Panc1 (cell line): ENCODE measurements around the gene MPP3. TPM values are rescaled to one million over a fixed set of nuclear protein-coding genes. Genes with fewer than 3 reads are reported as not detected.

Experiments used
- ATAC-seq: fragments of 200-7000 bp; cut with Tn5 transposase; 2 replicates; pipeline ENCODE4 v1.9.1; 2020; ENCODE audit warnings: mild to moderate bottlenecking, moderate library complexity
- BruUV-seq: library from RNA; stranded (reverse); fragments of 400-500 nt; replicated peaks from 2 replicates; lab custom pipeline; 2021; lab: Mats Ljungman, UMichigan
- CTCF ChIA-PET: fragments of 300-600 bp; sonication (Branson Sonifier 250); formaldehyde crosslinking; loops from one replicate; lab custom pipeline; 2022; ENCODE audit warnings: antibody characterized with exemption; lab: Charles Lee
- POLR2A ChIA-PET: fragments of 300-600 bp; sonication (Branson Sonifier 250); formaldehyde crosslinking; loops from one replicate; lab custom pipeline; 2022; ENCODE audit warnings: antibody characterized with exemption; lab: Charles Lee
- DNase-seq: peaks from one replicate; pipeline ENCODE4 v3.0.0-alpha.2; 2010; ENCODE audit warnings: low read depth, low spot score
- H3K27ac ChIP-seq: 2 replicates; pipeline ENCODE4 v1.5.1; 2011; ENCODE audit warnings: mild to moderate bottlenecking, low read length, inconsistent platforms
- H3K27me3 ChIP-seq: fragments of 200-500 bp; sonication (Bioruptor generic); 2 replicates; pipeline ENCODE4 v1.6.0; 2014; ENCODE audit warnings: low read length, inconsistent platforms; ENCODE audit not compliant: control insufficient read depth, insufficient read depth
- H3K36me3 ChIP-seq: fragments of 200-500 bp; sonication (Bioruptor generic); 2 replicates; pipeline ENCODE4 v1.5.1; 2014; ENCODE audit warnings: inconsistent platforms, mild to moderate bottlenecking, low read length, moderate library complexity; ENCODE audit not compliant: control insufficient read depth, insufficient read depth
- H3K4me1 ChIP-seq: 2 replicates; pipeline ENCODE4 v1.5.1; 2011; ENCODE audit warnings: inconsistent platforms, mild to moderate bottlenecking, low read length, moderate library complexity; ENCODE audit not compliant: control insufficient read depth, insufficient read depth
- H3K4me3 ChIP-seq, 2 experiments: 2 replicates each; pipeline ENCODE4 v1.5.1; 2011 to 2012; ENCODE audit warnings: low read depth in 2 of 2, low read length in 2 of 2, mild to moderate bottlenecking in 2 of 2, inconsistent platforms in 1 of 2, moderate library complexity in 1 of 2
- H3K9me3 ChIP-seq: fragments of 200-500 bp; sonication (Bioruptor generic); 2 replicates; pipeline ENCODE4 v1.5.1; 2014; ENCODE audit warnings: low read depth, mild to moderate bottlenecking, inconsistent platforms, low read length, moderate library complexity; ENCODE audit not compliant: control insufficient read depth, insufficient read depth
- POLR2AphosphoS5 ChIP-seq: IDR thresholded peaks from 2 replicates; pipeline ENCODE4 v1.6.1; 2012; ENCODE audit warnings: mild to moderate bottlenecking, low read depth, low read length, moderate library complexity
- SIN3A ChIP-seq: IDR thresholded peaks from 2 replicates; pipeline ENCODE4 v1.6.1; 2012; ENCODE audit warnings: low read depth, mild to moderate bottlenecking, low read length, moderate library complexity, borderline replicate concordance; ENCODE audit not compliant: insufficient read depth
- TCF7L2 ChIP-seq: IDR thresholded peaks from 2 replicates; pipeline ENCODE4 v1.6.1; 2011; ENCODE audit warnings: mild to moderate bottlenecking, low read depth, low read length, inconsistent platforms
- in situ Hi-C: cut with HindIII; loops from 2 replicates; pipeline ENCODE4 v1.10.0; 2016; ENCODE audit warnings: low sequenced_read_pairs, low pct_unique_long_range_greater_than_20kb
- intact Hi-C: fragments of 100-400 bp; cut with micrococcal nuclease; formaldehyde crosslinking; loops from one replicate; pipeline ENCODE4 v1.10.0; 2022; ENCODE audit not compliant: unreplicated experiment
- total RNA-seq: library from RNA; stranded (reverse); gene quantifications from one replicate; pipeline ENCODE4 v1.2.1, GENCODE V29; 2021; ENCODE audit not compliant: unreplicated experiment
- TF ChIP-seq, protein P1 (sequence below), 2 experiments: IDR thresholded peaks; 2 replicates each; pipeline ENCODE4 v1.6.1; 2011 to 2012; ENCODE audit warnings: low read depth in 2 of 2, control low read depth in 1 of 2, low read length in 1 of 2, mild to moderate bottlenecking in 1 of 2, moderate library complexity in 1 of 2; ENCODE audit not compliant: insufficient read depth in 1 of 2
- TF ChIP-seq, protein P2 (sequence below): fragments of 450-650 bp; IDR thresholded peaks from 2 replicates; pipeline ENCODE4 v1.5.1; 2017; ENCODE audit warnings: mild to moderate bottlenecking

Gene MPP3
- total RNA-seq, 1 experiment from 2014 or later = 7.1 TPM

DNA sequence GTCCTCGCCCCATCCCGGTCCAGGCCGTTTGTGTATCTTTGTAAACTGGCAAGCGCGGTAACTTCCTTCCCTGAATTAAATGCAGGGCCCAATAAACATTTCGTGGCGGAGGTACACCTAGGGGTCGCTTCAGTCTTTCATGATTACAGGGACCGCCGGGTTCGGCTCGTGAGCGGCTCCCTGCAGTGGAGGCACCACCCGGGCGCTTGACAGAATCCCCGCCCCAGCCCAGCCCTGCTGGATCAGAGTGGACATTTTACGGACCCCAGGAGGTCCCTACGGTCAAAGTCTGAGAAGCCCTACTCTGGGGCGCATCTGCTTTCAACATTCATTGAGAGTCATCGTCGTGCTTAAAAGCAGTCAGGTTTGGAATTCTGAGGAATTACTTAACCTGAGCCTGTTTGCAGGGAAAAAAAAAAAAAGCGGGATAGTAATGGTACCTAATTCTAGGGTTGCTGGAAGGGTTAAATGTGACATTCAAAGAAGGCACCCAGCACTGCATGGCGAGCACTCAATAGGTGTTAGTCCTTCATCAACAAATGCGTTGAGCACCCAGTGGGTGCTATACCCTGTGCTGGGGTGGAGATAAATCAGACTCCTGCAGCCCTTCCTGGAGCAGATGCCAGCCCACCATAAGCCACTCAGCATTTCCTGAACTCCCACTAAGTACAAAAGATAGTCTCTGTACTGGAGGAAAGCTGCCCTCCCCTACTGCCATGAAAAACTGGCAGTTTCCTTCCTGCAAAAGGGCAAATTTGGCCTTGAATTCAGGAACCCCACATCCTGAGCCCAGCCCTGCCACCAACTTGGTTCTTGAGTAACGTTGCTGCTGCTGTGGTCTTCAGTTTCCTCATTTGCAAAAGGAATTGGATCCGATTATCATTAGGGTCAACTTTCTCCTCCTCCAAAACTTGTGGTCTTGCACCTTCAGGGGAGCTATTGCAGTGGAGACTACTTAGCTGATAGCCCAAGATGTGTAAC is 53.5 kb downstream of the MPP3 start:
- intact Hi-C loops (no loop called here), in situ Hi-C loops (no loop called here)
- Histone ChIP-seq H3K36me3 (no peaks in the 10 kb centered on the region), H3K4me1 (peaks cover 9% of the 10 kb centered on the region; the same call in 1 of the 2 replicates), H3K27ac (no peak overlapping the region), H3K4me3 (peak overlapping the region; percentile 65 to 70), H3K27me3 (no peaks in the 10 kb centered on the region), H3K9me3 (no peaks in the 10 kb centered on the region)
- DNase-seq = no peak
- POLR2A ChIA-PET = no interaction called here
- CTCF ChIA-PET = no interaction called here
- peak; percentile 13; the same call in 1 of the 2 replicates for ATAC-seq
- BruUV-seq = no TSS peak
- TF ChIP-seq TCF7L2 (no peak), SIN3A (no peak), POLR2AphosphoS5 (no peak)
- TF ChIP-seq, protein P1, sequence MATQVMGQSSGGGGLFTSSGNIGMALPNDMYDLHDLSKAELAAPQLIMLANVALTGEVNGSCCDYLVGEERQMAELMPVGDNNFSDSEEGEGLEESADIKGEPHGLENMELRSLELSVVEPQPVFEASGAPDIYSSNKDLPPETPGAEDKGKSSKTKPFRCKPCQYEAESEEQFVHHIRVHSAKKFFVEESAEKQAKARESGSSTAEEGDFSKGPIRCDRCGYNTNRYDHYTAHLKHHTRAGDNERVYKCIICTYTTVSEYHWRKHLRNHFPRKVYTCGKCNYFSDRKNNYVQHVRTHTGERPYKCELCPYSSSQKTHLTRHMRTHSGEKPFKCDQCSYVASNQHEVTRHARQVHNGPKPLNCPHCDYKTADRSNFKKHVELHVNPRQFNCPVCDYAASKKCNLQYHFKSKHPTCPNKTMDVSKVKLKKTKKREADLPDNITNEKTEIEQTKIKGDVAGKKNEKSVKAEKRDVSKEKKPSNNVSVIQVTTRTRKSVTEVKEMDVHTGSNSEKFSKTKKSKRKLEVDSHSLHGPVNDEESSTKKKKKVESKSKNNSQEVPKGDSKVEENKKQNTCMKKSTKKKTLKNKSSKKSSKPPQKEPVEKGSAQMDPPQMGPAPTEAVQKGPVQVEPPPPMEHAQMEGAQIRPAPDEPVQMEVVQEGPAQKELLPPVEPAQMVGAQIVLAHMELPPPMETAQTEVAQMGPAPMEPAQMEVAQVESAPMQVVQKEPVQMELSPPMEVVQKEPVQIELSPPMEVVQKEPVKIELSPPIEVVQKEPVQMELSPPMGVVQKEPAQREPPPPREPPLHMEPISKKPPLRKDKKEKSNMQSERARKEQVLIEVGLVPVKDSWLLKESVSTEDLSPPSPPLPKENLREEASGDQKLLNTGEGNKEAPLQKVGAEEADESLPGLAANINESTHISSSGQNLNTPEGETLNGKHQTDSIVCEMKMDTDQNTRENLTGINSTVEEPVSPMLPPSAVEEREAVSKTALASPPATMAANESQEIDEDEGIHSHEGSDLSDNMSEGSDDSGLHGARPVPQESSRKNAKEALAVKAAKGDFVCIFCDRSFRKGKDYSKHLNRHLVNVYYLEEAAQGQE (IDR thresholded peaks at IDR 0.05; ENCODE audit: insufficient read depth in 1 of 2, low read depth in 2 of 2, low read length in 1 of 2) = no peak
- TF ChIP-seq, protein P2, sequence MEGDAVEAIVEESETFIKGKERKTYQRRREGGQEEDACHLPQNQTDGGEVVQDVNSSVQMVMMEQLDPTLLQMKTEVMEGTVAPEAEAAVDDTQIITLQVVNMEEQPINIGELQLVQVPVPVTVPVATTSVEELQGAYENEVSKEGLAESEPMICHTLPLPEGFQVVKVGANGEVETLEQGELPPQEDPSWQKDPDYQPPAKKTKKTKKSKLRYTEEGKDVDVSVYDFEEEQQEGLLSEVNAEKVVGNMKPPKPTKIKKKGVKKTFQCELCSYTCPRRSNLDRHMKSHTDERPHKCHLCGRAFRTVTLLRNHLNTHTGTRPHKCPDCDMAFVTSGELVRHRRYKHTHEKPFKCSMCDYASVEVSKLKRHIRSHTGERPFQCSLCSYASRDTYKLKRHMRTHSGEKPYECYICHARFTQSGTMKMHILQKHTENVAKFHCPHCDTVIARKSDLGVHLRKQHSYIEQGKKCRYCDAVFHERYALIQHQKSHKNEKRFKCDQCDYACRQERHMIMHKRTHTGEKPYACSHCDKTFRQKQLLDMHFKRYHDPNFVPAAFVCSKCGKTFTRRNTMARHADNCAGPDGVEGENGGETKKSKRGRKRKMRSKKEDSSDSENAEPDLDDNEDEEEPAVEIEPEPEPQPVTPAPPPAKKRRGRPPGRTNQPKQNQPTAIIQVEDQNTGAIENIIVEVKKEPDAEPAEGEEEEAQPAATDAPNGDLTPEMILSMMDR = no peak

DNA sequence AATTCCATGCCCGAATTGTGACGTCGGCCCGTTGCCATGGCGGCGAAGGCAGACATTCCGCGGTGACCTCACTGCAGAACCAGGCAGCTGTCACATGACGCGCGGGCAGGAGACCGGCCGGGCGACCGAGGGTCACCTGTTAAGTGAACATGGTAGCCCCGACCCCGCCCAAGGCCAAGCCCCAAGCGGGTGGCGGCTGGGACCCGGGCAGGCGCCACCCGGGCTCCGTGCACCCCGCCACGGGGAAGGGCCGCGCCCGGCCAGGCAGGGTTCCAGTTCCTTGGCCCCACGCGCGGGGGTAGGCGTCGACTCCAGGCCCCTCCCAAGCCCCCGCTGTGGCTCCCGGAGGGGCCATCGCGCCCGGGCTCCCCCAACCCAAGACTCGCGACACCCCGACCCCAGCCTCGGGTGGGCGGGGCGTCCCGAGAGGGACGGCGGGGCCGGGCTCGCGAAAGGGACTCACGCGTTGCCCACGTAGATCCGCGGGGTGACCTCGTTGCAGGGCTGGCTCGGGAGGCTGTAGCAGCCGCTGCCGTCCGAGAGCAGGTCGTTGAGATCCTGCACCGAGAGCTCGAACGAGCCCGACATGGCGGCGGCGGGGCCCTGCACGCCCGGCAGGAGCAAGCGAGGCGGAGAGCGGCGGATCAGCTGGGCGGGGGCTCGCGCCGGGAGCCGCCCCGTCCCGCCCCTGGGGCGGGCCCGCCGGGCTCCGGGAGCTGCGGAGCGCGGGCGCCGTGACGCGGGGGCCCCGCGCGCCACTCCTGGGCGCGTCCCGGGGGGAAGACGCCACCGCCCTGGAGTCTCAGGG is 54.4 kb downstream of the MPP3 start, which contains the start of gene DUSP3:
Gene DUSP3, minus strand, starts transcription at position 641 of the 808 bp plus-strand sequence. Its CDS starts 53 bp downstream, at position 588.
- H3K4me3 ChIP-seq = peak within 1 kb of the TSS; percentile 65 to 70
- BruUV-seq = no TSS peak
- no peaks in the 10 kb centered on the region for H3K36me3 ChIP-seq
- peak within 1 kb of the TSS; percentile 59; the same call in 1 of the 2 replicates for H3K27ac ChIP-seq
- no peaks in the 10 kb centered on the region for H3K9me3 ChIP-seq
- no peaks in the 10 kb centered on the region for H3K27me3 ChIP-seq
- POLR2A ChIA-PET = no interaction called here
- in situ Hi-C loops = no loop called here
- CTCF ChIA-PET = interaction anchor here (0.5 kb wide), 1 partner anchor 12 kb away, joined by 7 read pairs; no protein-coding TSS in a partner anchor
- intact Hi-C loops = no loop called here
- ATAC-seq (peak; percentile 97), DNase-seq (no peak)
- peaks cover 9% of the 10 kb centered on the region; the same call in 1 of the 2 replicates for H3K4me1 ChIP-seq
- TF ChIP-seq POLR2AphosphoS5 = peak; percentile 47
- TF ChIP-seq SIN3A = no peak
